Immature natural killer cell (primary cell): ENCODE data around the gene ARID1B. TPM values are rescaled to one million over a fixed set of nuclear protein-coding genes. Genes with fewer than 3 reads are reported as not detected.
A peak's percentile ranks its signal among the peaks of the same experiment; 100 is the strongest.

Experiments
- DNase-seq, 3 donors: peaks; one replicate each; pipeline ENCODE4 v3.0.0; 2022; ENCODE audit warnings: mixed read lengths in 1 of 3
- H3K27ac Mint-ChIP-seq, 6 donors: one replicate each; pipeline ENCODE4 v1.8.0; 2020; ENCODE audit warnings: mixed read lengths in 6 of 6, mild to moderate bottlenecking in 5 of 6, inconsistent platforms in 4 of 6, moderate library complexity in 3 of 6
- H3K27me3 Mint-ChIP-seq, 3 donors: one replicate each; pipeline ENCODE4 v1.8.0; 2020 to 2021; ENCODE audit warnings: low read depth in 3 of 3, mild to moderate bottlenecking in 3 of 3, mixed read lengths in 3 of 3, moderate library complexity in 3 of 3, inconsistent platforms in 1 of 3
- H3K36me3 Mint-ChIP-seq, 3 donors: one replicate each; pipeline ENCODE4 v1.8.0; 2020; ENCODE audit warnings: mixed read lengths in 3 of 3, inconsistent platforms in 2 of 3, mild to moderate bottlenecking in 2 of 3
- H3K4me1 Mint-ChIP-seq, 2 donors: one replicate each; pipeline ENCODE4 v1.8.0; 2020; ENCODE audit warnings: inconsistent platforms in 2 of 2, mild to moderate bottlenecking in 2 of 2, mixed read lengths in 2 of 2, moderate library complexity in 1 of 2
- H3K4me3 Mint-ChIP-seq, 5 donors: one replicate each; pipeline ENCODE4 v1.8.0; 2020; ENCODE audit warnings: mild to moderate bottlenecking in 5 of 5, mixed read lengths in 5 of 5, inconsistent platforms in 3 of 5, moderate library complexity in 3 of 5
- H3K9me3 Mint-ChIP-seq, 6 donors: one replicate each; pipeline ENCODE4 v1.8.0; 2020; ENCODE audit warnings: mild to moderate bottlenecking in 6 of 6, mixed read lengths in 6 of 6, inconsistent platforms in 4 of 6, moderate library complexity in 3 of 6
- polyA plus RNA-seq, 3 donors: library from polyadenylated mRNA; unstranded; fragments of 300-500 nt; fragmentation: Illumina TruSeq; gene quantifications; one replicate each; pipeline ENCODE4 v1.2.3, GENCODE V29; 2021

Gene ARID1B
- polyA plus RNA-seq, 3 donors from 2014 or later = 7.6 to 18.1 (median 8.7) TPM

- no peak for DNase-seq
- Mint-ChIP-seq H3K9me3 (no peaks in the 10 kb centered on the region), H3K36me3 (no peaks in the 10 kb centered on the region), H3K27ac (no peak overlapping the region), H3K4me3 (no peak overlapping the region), H3K27me3 (peaks cover 0 to 3% (median 2%) of the 10 kb centered on the region in 3 donors), H3K4me1 (peaks cover 41 to 84% of the 10 kb centered on the region in 2 donors)
These were observed 190.7 kb downstream of the ARID1B start for GRCh38 chr6:156967852-156968251.

- no peak for DNase-seq
- Mint-ChIP-seq H3K4me1 (peaks cover 33 to 84% of the 10 kb centered on the region in 2 donors), H3K27me3 (peaks cover 0 to 3% (median 2%) of the 10 kb centered on the region in 3 donors), H3K36me3 (no peaks in the 10 kb centered on the region), H3K9me3 (no peaks in the 10 kb centered on the region), H3K27ac (no peak overlapping the region), H3K4me3 (peak overlapping the region in 1 of 5 donors; percentile 1)
These were observed 192.1 kb downstream of the ARID1B start for GRCh38 chr6:156969233-156969632.

DNA sequence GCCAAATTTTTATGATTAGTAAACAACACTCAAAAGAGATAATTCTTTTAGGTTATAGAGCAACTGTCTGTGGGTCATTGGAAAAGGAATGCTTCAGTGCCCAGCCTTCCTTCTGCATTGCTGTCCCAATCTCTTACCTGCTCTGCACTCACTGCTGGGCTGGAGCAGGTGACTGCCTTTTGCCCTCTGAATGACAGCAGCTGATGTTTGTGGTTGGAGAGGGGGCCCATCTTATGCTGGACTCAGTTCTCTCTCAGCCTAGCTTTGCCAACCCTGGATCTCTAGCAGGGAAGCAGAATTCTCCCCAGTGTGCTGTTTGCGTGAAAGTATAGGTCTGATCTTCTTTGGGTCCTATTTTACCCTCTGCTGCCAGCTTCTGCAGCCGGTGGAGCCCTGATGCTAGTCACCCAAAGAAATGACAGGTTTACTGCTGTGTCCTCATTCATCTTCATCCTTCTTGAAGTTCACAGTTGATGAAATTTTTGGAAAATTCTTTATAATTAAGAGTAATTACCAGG, 193.5 kb downstream of the ARID1B start:
- DNase-seq = no peak
- Mint-ChIP-seq H3K27ac (peak overlapping the region in 1 of 6 donors; percentile 46), H3K4me1 (peaks cover 32 to 84% of the 10 kb centered on the region in 2 donors), H3K27me3 (peaks cover 0 to 3% (median 2%) of the 10 kb centered on the region in 3 donors), H3K4me3 (no peak overlapping the region), H3K36me3 (no peaks in the 10 kb centered on the region), H3K9me3 (no peaks in the 10 kb centered on the region)

- H3K27ac Mint-ChIP-seq = peak overlapping the region in 1 of 6 donors; percentile 22
- H3K36me3 Mint-ChIP-seq = no peaks in the 10 kb centered on the region
- H3K27me3 Mint-ChIP-seq = peaks cover 0 to 3% (median 2%) of the 10 kb centered on the region in 3 donors
- H3K4me3 Mint-ChIP-seq = no peak overlapping the region
- H3K9me3 Mint-ChIP-seq = no peaks in the 10 kb centered on the region
- DNase-seq = no peak
- H3K4me1 Mint-ChIP-seq = peaks cover 36 to 86% of the 10 kb centered on the region in 2 donors
These were observed 194.1 kb downstream of the ARID1B start for GRCh38 chr6:156971153-156971885.

DNA sequence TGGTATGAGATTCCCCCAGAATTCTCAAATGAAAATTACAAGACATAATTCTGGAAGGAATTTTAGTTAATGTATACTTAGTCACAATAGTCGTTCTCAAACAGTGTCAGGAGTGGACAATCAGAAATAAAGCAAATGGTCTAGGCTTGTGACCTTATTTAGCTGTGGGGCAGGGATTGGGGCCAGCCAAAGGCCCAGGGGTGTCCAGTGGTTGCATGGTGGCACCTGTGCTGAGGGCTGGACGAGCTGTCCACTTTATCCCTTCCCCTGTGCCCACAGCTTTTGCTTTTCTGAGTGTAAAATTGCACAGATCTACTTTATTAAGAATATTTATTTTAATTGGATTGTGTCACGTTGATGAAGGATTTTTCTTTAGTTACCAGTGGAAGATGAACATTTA, 195.0 kb downstream of the ARID1B start:
- no peaks in the 10 kb centered on the region for H3K9me3 Mint-ChIP-seq
- DNase-seq = no peak

GRCh38 chr6:156974830-156975261, 197.7 kb downstream of the ARID1B start:
- peak overlapping the region in 1 of 5 donors; percentile 4 for H3K4me3 Mint-ChIP-seq

More for the DNA sequence above, 195.0 kb downstream of the ARID1B start:
- Mint-ChIP-seq H3K4me1 (peaks cover 41 to 89% of the 10 kb centered on the region in 2 donors), H3K4me3 (no peak overlapping the region), H3K27me3 (peaks cover 0 to 3% (median 2%) of the 10 kb centered on the region in 3 donors), H3K27ac (no peak overlapping the region), H3K36me3 (no peaks in the 10 kb centered on the region)

DNA sequence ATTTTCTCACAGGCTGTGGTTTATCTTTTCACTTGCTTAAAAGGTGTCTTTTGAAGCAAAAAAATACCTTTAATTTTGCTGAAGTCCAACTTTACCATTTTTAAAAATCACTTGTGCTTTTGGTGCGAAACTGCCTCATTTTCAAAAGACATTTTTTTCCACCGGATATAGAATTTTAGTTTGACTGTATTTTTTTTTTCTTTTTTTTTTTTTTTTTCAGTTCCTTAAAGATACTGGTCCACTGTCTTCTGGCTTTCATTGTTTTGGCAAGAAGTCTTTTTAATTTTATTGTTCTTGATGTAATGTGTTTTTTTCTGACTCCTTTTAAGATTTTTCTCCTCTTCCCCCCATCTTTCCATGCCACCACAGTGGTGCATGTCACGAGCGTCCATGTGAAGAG, 198.2 kb downstream of the ARID1B start:
- H3K9me3 Mint-ChIP-seq = no peaks in the 10 kb centered on the region
- H3K27ac Mint-ChIP-seq = peak overlapping the region in 2 of 6 donors; percentile 70 to 74
- no peak for DNase-seq
- no peaks in the 10 kb centered on the region for H3K36me3 Mint-ChIP-seq
- H3K4me1 Mint-ChIP-seq = peaks cover 51 to 90% of the 10 kb centered on the region in 2 donors
- peaks cover 0 to 3% (median 0%) of the 10 kb centered on the region in 3 donors for H3K27me3 Mint-ChIP-seq
- peak overlapping the region in 3 of 5 donors; percentile 7 to 85 (median 66) for H3K4me3 Mint-ChIP-seq

More at GRCh38 chr6:156974830-156975261, 197.7 kb downstream of the ARID1B start:
- no peaks in the 10 kb centered on the region for H3K9me3 Mint-ChIP-seq
- H3K27ac Mint-ChIP-seq = peak overlapping the region in 3 of 6 donors; percentile 25 to 74 (median 51)
- peaks cover 0 to 3% (median 0%) of the 10 kb centered on the region in 3 donors for H3K27me3 Mint-ChIP-seq
- H3K36me3 Mint-ChIP-seq = no peaks in the 10 kb centered on the region
- no peak for DNase-seq
- peaks cover 48 to 91% of the 10 kb centered on the region in 2 donors for H3K4me1 Mint-ChIP-seq

DNA sequence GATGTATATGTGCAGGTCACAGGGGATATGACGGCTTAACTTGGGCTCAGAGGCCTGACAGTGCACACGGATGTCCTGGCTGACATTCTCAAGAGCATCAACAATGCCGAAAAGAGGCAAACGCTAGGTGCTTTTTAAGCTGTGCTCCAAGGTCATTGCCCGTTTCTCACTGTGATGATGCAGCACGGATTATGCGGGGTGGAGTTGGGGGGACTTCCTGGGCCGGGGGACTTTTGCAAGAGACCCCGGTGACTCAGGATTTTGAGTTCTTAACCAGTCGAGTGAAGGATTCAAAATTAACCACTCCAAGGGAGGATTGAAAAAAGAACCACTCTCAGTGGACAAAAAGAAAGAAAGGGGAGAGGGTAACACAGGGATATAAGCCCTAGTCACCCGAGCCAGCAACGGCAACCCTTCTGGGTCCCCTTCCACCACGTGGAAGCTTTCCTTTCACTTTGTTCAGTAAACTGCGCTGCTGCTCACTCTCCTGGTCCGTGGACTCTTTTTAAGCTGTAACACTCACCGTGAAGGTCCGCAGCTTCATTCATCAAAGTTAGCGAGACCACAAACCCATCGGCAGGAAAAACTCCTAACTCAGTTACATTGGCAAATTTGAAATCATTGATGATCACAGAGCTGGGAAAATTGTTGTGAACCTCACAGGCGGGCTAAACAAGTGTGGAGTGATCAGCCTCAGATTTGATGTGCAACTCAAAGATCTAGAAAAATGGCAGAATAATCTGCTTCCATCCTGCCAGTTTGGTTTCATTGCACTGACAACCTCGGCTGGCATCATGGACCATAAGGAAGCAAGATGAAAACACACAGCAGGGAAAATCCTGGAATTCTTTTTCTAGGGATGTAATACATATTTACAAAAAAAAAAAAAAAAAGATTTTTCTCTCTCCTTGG, 199.3 kb downstream of the ARID1B start:
- H3K9me3 Mint-ChIP-seq = no peaks in the 10 kb centered on the region

GRCh38 chr6:156977527-156978291, 200.5 kb downstream of the ARID1B start:
- H3K4me1 Mint-ChIP-seq = peaks cover 71 to 90% of the 10 kb centered on the region in 2 donors
- peak overlapping the region in 4 of 5 donors; percentile 3 to 50 (median 11) for H3K4me3 Mint-ChIP-seq
- DNase-seq = no peak
- H3K9me3 Mint-ChIP-seq = no peaks in the 10 kb centered on the region
- no peaks in the 10 kb centered on the region for H3K36me3 Mint-ChIP-seq
- no peaks in the 10 kb centered on the region for H3K27me3 Mint-ChIP-seq
- peak overlapping the region in 3 of 6 donors; percentile 5 to 52 (median 48) for H3K27ac Mint-ChIP-seq

More for the DNA sequence above, 199.3 kb downstream of the ARID1B start:
- Mint-ChIP-seq H3K36me3 (no peaks in the 10 kb centered on the region), H3K27me3 (no peaks in the 10 kb centered on the region), H3K27ac (peak overlapping the region in 5 of 6 donors; percentile 8 to 70 (median 50)), H3K4me1 (peaks cover 59 to 90% of the 10 kb centered on the region in 2 donors), H3K4me3 (peak overlapping the region; percentile 66 to 85 (median 77))
- peak in 1 of 3 donors; percentile 16 for DNase-seq

DNA sequence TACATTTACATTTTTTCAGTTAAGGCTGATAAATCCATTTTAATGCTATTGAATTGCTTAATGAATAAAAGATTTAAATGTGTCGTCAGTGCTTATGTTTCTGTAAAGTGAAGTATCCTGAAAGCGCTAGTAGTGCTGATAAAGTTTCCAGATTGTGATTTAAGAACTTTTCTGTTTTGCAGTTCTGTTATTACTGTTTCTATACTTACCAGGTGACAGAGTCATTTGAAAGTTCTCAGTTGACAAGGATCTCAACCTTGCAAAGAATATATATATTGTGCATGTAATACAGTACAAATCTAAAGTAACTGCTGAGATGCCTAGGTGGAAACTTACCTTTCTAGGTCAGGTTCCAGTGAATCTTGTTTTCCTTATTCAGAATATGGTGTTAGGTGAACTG, 201.8 kb downstream of the ARID1B start:
- no peak overlapping the region for H3K4me3 Mint-ChIP-seq
- H3K27me3 Mint-ChIP-seq = peaks cover 0 to 6% (median 0%) of the 10 kb centered on the region in 3 donors
- no peaks in the 10 kb centered on the region for H3K36me3 Mint-ChIP-seq
- no peak for DNase-seq
- H3K4me1 Mint-ChIP-seq = peaks cover 78 to 89% of the 10 kb centered on the region in 2 donors
- H3K27ac Mint-ChIP-seq = peak overlapping the region in 1 of 6 donors; percentile 34
- H3K9me3 Mint-ChIP-seq = no peaks in the 10 kb centered on the region

- no peak overlapping the region for H3K4me3 Mint-ChIP-seq
- no peaks in the 10 kb centered on the region for H3K36me3 Mint-ChIP-seq
- no peak overlapping the region for H3K27ac Mint-ChIP-seq
These were observed 203.3 kb downstream of the ARID1B start for GRCh38 chr6:156980515-156980914.

DNA sequence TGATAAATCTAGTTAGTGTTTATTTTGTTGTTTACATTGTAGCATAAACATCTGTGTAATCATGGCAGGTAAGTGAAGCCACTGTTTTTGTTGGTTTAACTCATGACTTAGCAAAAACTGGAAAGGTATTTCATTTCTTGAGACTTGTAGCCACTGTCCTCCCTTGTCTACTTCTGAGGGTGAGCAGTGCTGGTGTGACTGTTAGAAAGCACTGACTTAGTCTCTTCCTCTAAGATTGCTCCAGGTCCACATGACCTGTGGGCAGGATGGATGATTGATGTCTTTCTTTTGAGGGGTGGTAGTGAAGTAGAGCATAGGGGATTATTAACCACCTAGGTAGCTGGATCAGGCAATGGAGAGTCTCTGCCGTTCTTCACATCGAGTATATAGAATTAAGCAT, 203.8 kb downstream of the ARID1B start:
- Mint-ChIP-seq H3K4me3 (no peak overlapping the region), H3K27ac (peak overlapping the region in 3 of 6 donors; percentile 1 to 10 (median 1)), H3K4me1 (peaks cover 87 to 89% of the 10 kb centered on the region in 2 donors), H3K9me3 (no peaks in the 10 kb centered on the region), H3K27me3 (peaks cover 0 to 7% (median 0%) of the 10 kb centered on the region in 3 donors), H3K36me3 (no peaks in the 10 kb centered on the region)
- DNase-seq = no peak

More at GRCh38 chr6:156980515-156980914, 203.3 kb downstream of the ARID1B start:
- Mint-ChIP-seq H3K9me3 (no peaks in the 10 kb centered on the region), H3K27me3 (peaks cover 0 to 7% (median 0%) of the 10 kb centered on the region in 3 donors), H3K4me1 (peaks cover 87 to 89% of the 10 kb centered on the region in 2 donors)
- no peak for DNase-seq

DNA sequence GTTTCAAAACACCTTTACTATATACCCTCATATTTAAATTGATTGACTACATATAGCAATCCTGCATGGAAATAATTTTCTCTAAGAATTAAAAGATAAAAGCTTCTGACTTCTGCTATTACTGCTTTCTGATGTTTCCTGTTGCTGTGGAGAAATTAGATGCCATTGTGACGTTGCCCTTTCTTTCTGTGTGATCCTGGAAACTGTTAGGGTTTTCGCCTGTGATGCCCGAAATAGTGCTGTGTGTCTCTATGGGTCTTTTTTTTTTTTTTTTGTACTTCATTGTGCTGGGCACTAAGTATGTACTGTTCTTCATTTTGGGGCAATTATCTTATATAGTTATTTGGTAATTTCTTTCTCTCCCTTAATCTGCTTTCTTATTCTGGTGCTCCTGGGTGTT, 205.0 kb downstream of the ARID1B start:
- no peak for DNase-seq
- Mint-ChIP-seq H3K9me3 (no peaks in the 10 kb centered on the region), H3K36me3 (no peaks in the 10 kb centered on the region), H3K4me3 (no peak overlapping the region), H3K27ac (peak overlapping the region in 2 of 6 donors; percentile 31 to 32), H3K4me1 (peaks cover 83 to 88% of the 10 kb centered on the region in 2 donors), H3K27me3 (peaks cover 0 to 7% (median 0%) of the 10 kb centered on the region in 3 donors)
